Heart left ventricle (tissue), 13 donors: Measurements from ENCODE around the gene DDHD1.

Source experiments
- CTCF ChIP-seq, 12 donors: fragments of 200-600 bp; sonication (generic) in 4 of 12; IDR thresholded peaks; one replicate each; pipeline versions ENCODE4 v1.5.0 to v1.8.0; 2018 to 2022; ENCODE audit warnings: antibody characterized with exemption in 12 of 12, mild to moderate bottlenecking in 5 of 12
- POLR2A ChIP-seq, 2 donors: fragments of 450-650 bp; IDR thresholded peaks; one replicate each; pipeline ENCODE4 v1.6.1; 2017; ENCODE audit warnings: antibody characterized with exemption in 2 of 2, mild to moderate bottlenecking in 2 of 2, moderate library complexity in 2 of 2
- donor health status: ischemic (EF 13 %, LVEDD 7.1; RV severe dilation, severe dysfunction).
- donor health status: DM: no; HTN: yes; CAD: no.
- donor health status: DM: no; HTN: no; CAD: no.
- donor health status: ischemic (EF 25% LVEDD 6.9; RV normal size, moderate dysfunction).
- donor health status: ischemic (EF 25% LVEDD 5.7; RV mildly dilated, moderate dysfunction).
- donor health status: ischemic (EF 35%, LVEDD 5.7; RV mildly dilated, moderate dysfunction).
- donor health status: nonischemic (EF 11% LVEDD 7.7; RV severe dilation, severe dysfunction).
- donor health status: DM: yes; HTN: yes; CAD: no.
- donor health status: PGD.
- donor health status: ischemic (EF 29% LVEDD 5.4; RV normal size, mild dysfunction).
- donor health status: nonischemic (EF 23%, LVEDD 6.1; RV moderate dilation, normal function).

DNA sequence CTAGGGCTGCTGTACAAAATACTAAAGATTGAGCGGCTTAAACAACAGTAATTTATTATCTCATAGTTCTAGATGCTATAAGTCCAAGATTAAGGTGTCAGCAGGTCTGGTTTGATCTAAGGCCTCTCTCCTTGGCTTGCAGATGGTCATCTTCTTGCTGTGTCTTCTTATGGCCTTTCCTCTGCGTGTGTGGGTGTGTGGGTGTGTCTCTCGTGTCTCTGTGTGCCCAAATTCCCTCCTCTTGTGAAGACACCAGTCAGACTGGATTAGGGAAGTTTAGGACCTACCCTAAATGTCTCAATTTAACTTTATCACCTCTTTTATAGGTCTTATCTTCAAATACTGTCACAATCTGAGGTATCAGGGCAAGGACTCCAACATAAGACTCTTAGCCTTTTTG is 28.3 kb downstream of the DDHD1 start:
- no peak for TF ChIP-seq CTCF (IDR thresholded peaks at IDR 0.05)
- no peak for TF ChIP-seq POLR2A (IDR thresholded peaks at IDR 0.05)
